ENCODE measurements around the gene PRC1.

DNA sequence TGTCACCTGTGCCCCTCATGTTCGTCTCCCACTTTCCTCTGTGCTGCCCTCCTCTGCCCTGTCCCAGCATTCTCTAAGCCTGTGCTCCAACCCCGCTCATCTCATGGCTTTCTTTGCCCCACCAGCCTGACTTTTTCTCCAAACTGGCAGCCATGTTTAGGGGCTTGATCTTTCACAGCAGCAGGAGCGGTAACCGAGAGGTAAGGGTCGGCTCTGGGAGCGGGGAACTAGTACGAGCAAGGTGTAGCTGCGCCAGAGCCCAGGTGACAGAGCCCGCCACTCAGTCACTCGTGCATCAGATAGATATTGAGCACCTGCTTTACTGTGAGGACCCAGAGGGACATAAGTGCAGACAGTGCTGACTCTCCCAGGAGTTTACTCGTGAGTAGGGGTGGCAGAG, 77.9 kb downstream of the PRC1 start:
- TF ChIP-seq, protein P1, sequence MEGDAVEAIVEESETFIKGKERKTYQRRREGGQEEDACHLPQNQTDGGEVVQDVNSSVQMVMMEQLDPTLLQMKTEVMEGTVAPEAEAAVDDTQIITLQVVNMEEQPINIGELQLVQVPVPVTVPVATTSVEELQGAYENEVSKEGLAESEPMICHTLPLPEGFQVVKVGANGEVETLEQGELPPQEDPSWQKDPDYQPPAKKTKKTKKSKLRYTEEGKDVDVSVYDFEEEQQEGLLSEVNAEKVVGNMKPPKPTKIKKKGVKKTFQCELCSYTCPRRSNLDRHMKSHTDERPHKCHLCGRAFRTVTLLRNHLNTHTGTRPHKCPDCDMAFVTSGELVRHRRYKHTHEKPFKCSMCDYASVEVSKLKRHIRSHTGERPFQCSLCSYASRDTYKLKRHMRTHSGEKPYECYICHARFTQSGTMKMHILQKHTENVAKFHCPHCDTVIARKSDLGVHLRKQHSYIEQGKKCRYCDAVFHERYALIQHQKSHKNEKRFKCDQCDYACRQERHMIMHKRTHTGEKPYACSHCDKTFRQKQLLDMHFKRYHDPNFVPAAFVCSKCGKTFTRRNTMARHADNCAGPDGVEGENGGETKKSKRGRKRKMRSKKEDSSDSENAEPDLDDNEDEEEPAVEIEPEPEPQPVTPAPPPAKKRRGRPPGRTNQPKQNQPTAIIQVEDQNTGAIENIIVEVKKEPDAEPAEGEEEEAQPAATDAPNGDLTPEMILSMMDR (IDR thresholded peaks at IDR 0.05): no peak
- no peak for TF ChIP-seq POLR2A (IDR thresholded peaks at IDR 0.05)

All from Peyer's patch (tissue), 4 donors.